WI38 (cell line): ENCODE data around the gene PCYT1A.

Experiments used
- H3K4me3 ChIP-seq: 2 replicates; pipeline ENCODE4 v1.5.1; 2011; ENCODE audit warnings: low read depth, mild to moderate bottlenecking, control low read depth, low read length
- TF ChIP-seq, protein P1 (sequence below): IDR thresholded peaks from 2 replicates; pipeline ENCODE4 v1.5.1; 2012; ENCODE audit warnings: low read depth, mild to moderate bottlenecking, control low read depth, low read length

PCYT1A gene

DNA sequence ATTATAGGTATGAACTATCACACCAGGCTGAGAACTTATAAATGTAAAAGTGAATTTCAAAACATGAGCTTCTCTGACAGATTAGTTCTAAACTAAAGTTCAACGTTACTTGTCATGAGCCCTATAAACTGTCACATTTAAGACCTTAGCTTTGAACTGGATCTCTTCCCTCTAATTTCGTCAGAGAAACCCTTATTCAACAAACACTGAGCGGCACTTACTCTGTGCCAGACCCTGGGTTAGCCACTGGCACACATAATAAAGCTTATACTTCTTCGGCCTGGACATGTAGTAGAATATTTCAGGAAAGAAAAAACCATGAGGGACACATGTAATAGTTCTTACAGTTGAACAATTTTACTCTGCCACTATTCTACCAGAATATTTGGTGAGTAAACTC is 5.6 kb downstream of the PCYT1A start:
- no peak overlapping the region for H3K4me3 ChIP-seq
- TF ChIP-seq, protein P1, sequence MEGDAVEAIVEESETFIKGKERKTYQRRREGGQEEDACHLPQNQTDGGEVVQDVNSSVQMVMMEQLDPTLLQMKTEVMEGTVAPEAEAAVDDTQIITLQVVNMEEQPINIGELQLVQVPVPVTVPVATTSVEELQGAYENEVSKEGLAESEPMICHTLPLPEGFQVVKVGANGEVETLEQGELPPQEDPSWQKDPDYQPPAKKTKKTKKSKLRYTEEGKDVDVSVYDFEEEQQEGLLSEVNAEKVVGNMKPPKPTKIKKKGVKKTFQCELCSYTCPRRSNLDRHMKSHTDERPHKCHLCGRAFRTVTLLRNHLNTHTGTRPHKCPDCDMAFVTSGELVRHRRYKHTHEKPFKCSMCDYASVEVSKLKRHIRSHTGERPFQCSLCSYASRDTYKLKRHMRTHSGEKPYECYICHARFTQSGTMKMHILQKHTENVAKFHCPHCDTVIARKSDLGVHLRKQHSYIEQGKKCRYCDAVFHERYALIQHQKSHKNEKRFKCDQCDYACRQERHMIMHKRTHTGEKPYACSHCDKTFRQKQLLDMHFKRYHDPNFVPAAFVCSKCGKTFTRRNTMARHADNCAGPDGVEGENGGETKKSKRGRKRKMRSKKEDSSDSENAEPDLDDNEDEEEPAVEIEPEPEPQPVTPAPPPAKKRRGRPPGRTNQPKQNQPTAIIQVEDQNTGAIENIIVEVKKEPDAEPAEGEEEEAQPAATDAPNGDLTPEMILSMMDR: no peak

DNA sequence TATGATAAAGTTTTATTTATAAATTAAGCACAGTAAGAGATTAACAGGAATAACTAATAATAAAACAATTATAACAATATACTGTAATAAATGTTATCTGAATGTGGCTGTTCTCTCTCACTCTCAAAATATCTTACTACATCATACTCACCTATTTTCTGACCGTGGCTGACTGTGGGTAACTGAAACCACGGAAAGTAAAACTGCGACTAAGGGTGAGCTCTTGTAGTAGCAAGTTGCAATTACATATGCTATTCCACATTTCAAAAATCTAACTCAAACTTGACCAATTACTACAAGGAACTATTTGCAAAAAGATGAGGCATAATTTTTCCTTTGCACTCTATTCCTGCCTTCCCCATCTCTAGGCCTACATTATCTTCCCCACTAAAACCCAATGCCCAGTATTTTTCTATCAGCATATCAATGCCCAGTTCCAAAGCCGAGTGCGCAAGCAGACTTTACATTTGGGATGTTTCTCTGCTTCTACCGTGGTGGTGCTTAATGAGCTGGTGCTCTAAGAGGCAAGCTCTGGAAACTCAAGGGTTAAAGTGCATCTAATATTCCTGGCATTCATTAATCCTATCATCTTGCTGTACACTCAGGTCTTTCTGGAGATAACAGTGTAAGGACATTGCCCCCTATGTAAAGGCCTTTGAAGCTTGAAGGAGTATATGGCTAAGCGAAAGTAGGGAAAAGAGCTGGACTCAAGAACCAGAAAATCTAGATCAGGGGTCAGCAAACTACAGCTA is 6.7 kb downstream of the PCYT1A start:
- no peak overlapping the region for H3K4me3 ChIP-seq
- TF ChIP-seq, protein P1: no peak

DNA sequence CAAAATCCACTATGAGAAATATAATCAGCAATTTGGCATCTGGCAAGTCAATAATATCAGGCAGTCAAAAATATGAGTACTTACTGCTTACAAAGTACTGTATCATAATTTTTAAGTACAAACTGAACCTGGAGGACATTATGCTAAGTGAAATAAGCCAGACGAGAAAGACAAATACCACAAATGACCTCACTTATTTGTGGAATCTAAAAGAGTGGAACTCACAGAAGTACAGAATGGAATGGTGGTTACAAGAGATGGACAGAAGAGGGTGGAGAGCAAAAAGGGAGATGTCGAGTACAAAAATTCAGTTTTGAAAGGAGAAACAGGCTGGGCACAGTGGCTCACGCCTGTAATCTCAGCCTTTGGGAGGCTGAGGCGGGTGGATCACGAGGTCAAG is 12.4 kb downstream of the PCYT1A start:
- TF ChIP-seq, protein P1: no peak
- no peak overlapping the region for H3K4me3 ChIP-seq

DNA sequence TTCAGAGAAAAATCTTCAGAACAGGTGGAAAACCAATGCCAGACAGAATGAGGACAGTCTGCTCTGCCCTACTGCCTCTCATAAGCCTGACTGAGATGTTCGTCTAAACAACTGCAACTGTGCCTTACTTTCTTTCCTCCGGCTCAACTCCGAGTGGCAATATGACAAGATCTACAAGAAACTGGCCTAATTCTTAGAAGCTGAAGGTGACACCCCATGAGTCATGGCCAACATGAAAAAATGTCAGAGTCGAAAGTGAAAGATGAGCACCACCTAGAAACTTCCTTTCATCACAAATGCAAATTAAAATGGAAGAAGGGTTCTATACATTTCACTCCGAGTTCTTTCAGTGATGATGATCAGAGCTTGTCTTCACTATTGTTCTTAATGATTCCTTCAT is 12.9 kb downstream of the PCYT1A start:
- no peak overlapping the region for H3K4me3 ChIP-seq
- TF ChIP-seq, protein P1: no peak

DNA sequence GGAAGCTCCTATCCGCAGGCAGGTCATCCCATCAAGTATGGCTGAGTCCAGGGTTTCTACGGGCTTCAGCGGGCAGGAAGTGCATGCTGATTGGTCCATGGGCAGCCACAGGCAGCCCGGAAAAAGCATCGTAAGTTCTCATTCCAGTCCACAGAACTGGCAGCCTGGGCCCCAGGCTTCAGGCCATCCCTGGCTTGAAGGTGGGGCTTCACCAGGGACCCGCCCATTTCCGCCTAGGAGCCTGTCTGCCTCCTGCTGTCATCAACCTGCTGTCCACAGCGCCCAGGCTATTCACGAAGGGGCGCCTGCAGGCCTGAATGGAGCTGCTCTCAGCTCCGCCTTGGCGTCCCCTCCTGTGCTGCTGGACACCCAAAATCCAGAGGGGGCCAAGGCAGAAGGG is 13.9 kb downstream of the PCYT1A start:
- TF ChIP-seq, protein P1: no peak
- H3K4me3 ChIP-seq: no peak overlapping the region

DNA sequence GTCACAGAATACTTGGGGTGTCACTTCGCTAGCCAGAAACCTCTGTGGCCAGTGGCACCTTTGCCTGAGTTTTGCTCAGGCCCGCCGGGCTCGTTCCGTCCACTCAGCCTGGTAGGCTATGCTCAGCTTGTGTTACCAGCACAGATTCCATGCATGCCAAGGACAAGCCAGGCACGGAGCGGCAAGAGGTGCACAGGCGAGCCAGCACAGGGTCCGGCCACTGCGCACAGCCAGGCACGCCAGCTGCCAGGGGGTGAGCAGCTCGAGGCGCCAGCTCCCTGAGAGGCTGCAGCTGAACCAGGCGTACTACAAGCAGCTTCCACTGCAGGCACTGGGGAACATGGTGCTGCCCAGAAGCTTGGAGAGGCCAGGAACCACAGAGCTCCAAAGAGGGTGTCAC is 14.7 kb downstream of the PCYT1A start:
- no peak overlapping the region for H3K4me3 ChIP-seq
- TF ChIP-seq, protein P1: no peak

DNA sequence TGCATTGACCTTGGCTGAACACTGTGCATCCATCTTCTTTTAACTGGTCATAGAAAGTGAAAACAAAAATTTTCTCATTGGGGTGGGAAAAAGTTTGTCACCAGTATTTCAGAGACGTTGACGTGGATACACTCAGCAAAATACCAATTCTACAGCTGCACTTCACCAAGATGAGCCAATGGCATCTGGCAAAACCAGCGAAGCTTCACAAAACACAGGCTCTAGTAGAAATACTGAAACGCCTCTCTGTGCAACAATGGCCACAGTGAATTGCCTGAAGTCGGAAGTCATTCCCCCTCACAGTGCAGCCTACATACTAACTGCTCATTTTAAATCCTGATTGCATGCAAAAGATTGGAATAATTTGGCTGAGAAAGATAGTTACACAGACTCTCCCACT is 17.0 kb downstream of the PCYT1A start:
- no peak overlapping the region for H3K4me3 ChIP-seq
- TF ChIP-seq, protein P1: no peak
